Measurements from ENCODE around the gene CDH15.

DNA sequence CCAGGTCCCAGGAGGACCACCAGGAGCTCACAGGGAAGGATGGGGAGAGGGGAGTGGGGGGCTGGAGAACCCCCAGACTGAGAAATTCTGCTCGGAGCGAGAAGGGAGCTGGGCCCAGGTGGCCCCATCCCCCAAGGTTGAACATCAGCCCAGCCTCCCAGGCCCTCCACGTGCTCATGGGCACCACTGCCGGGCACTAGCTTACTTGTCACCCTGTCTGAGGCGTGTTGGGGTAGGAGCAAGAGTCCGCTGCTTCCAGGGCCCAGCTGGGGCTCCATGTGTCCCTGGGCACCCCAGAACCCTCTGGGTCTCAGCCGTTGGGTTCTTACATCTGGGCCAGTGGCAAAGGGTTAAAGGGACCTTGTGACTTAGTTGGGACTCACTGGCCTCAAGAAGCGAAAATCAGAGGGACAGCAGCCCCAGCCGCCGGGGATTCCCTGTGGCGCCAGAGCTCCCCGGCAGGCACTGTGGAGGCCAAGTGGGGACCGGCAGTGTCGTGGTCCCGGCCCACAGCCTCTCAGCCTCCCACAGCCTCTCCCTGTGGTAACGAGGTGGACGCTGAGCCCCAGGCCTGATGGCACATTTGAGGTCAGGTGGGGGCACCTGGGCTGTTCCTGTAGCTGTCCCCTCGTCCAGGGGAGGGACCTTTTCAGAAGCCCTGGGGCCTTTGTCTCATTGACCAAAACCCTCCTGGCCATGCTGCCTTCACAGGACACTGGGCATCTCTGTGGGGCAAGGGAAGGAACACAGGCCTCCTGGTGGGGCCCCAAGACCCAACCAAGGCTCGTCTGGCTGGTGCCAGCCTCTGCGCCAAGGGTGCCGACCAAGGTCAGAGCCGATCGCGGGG lies 33.7 kb upstream of the CDH15 start:
- TF ChIP-seq EZH2phosphoT487 (IDR thresholded peaks at IDR 0.05; ENCODE audit: insufficient read depth, low read depth) (no peak), EZH2 (IDR thresholded peaks at IDR 0.05; ENCODE audit: insufficient read depth, poor library complexity, severe bottlenecking) (no peak)
